ENCODE measurements around the gene KRTAP10-7.
"Not testable (repeated sequence)": the region's sequence is repeated elsewhere in the genome, so short reads cannot be mapped to it uniquely, and the experiment has no call there.

KRTAP10-7 gene

DNA sequence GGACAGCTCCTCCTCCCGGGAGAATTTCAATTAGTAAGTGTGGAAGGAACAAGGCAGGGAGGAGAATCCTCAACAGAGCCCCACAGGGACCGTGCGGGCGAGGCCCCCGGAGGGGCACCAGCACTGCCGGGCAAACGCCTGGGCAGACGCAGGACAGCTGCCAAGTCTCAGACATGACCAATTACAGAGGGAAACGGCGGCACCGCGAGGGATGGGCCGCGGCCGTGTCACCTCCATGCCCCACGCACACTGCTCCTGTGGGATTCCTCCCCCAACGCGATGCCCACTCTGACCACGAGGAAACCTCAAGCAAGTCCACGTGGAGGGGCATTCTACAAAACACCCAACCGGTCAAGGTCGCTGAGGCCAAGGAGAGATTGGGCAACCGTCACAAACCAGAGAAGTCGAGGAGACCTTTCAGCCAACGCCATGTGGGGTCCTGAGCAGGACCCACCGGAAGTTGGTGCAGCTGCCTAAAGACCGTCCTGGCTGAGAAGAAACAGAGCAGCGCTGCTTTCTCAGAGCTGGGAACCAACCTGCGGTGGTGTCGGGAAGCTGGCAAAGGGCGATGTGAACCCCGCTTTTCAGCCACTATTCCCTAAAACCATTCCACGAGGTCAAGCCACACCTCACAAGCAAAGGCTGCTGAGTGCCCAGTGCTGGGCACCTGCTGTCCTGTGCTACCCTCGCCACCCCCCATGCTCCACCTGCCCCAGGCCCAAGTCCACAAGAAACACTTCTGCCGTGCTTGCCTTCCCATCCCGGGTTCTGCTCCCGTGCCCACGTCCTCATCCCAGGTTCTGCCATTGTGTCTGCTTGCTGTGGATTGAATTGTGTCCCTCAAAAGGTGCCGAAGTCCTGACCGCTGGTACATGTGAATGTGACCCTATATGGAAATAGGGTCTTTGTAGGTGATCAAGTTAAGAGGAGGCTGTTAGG lies 28.3 kb upstream of the KRTAP10-7 start:
- no peak for DNase-seq

GRCh38 chr21:44572959-44573583 lies 27.3 kb upstream of the KRTAP10-7 start:
- peak; percentile 20 for DNase-seq

DNA sequence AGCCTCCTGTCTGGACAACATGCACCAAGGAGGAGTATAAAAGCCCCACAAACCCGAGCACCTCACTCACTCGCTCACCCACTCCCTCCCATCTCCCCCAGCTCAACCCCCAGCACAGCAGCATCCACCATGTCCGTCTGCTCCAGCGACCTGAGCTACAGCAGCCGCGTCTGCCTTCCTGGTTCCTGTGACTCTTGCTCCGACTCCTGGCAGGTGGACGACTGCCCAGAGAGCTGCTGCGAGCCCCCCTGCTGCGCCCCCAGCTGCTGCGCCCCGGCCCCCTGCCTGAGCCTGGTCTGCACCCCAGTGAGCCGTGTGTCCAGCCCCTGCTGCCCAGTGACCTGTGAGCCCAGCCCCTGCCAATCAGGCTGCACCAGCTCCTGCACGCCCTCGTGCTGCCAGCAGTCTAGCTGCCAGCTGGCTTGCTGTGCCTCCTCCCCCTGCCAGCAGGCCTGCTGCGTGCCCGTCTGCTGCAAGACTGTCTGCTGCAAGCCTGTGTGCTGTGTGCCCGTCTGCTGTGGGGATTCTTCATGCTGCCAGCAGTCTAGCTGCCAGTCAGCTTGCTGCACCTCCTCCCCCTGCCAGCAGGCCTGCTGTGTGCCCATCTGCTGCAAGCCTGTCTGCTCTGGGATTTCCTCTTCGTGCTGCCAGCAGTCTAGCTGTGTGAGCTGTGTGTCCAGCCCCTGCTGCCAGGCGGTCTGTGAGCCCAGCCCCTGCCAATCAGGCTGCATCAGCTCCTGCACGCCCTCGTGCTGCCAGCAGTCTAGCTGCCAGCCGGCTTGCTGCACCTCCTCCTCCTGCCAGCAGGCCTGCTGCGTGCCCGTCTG lies 26.6 kb upstream of the KRTAP10-7 start, which contains the start of gene KRTAP10-4:
Gene KRTAP10-4, plus strand, starts transcription at position 100 of the 827 bp plus-strand sequence. Its CDS starts 30 bp downstream, at position 130.
- not testable (repeated sequence) for DNase-seq

GRCh38 chr21:44574457-44575306 lies 25.7 kb upstream of the KRTAP10-7 start:
- DNase-seq, result no peak

GRCh38 chr21:44575307-44576024 lies 24.9 kb upstream of the KRTAP10-7 start:
- no peak for DNase-seq

DNA sequence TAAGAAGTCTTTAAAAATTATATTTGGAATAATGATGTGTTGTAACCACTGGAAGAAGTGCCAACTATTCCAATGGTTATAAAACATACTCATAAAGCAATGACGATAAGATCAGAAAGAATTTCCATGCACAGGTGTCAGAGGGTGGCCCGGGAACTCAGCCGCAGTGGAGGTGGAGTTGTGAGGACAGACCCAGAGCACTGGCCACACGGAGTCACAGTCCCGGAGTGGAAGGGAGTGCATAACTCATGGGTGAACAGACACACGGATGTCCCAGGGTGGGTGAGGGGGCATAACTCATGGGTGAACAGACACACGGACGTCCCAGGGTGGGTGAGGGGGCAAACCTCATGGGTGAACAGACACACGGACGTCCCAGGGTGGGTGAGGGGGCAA lies 24.4 kb upstream of the KRTAP10-7 start:
- no peak for DNase-seq

- no peak for DNase-seq
These were observed 21.9 kb upstream of the KRTAP10-7 start for GRCh38 chr21:44578371-44579055.

GRCh38 chr21:44579056-44579832 lies 21.2 kb upstream of the KRTAP10-7 start:
- DNase-seq, result no peak

DNA sequence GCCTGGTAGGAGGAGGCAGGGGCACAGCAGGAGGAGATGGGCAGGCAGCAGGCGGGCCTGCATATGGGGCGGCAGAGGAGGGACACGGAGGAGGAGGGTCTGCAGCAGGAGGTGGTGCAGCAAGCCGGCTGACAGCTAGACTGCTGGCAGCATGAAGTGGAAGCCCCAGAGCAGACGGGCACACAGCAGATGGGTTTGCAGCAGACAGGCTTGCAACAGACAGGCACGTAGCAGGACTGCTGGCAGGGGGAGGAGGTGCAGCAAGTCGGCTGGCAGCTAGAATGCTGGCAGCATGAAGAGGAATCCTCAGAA lies 20.6 kb upstream of the KRTAP10-7 start:
- no peak for DNase-seq

- not testable (repeated sequence) for DNase-seq
These were observed 20.1 kb upstream of the KRTAP10-7 start, which contains the start of gene KRTAP10-5 for GRCh38 chr21:44580231-44580821. Gene KRTAP10-5, minus strand, starts transcription at chr21:44580604. Its CDS starts 26 bp downstream, at chr21:44580578.

DNA sequence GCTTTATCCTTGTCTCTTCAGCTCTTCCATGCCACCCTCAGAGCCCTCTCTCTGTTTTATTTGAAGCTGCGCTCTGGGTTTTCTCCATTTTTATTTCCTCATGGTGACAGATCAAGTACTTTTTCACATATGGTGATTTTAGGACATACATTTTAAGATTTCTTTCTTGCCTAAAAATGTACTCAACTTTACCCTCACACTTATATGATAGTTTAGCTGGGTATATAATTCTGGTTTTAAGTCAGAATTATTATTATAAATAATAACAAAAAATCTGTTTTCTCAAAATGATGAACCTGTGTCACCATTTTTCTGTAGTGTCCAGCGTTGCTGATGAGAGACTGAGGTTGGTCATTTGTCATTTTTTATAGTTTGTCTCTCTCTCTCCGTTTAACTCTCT lies 19.2 kb upstream of the KRTAP10-7 start:
- DNase-seq, result no peak

DNA sequence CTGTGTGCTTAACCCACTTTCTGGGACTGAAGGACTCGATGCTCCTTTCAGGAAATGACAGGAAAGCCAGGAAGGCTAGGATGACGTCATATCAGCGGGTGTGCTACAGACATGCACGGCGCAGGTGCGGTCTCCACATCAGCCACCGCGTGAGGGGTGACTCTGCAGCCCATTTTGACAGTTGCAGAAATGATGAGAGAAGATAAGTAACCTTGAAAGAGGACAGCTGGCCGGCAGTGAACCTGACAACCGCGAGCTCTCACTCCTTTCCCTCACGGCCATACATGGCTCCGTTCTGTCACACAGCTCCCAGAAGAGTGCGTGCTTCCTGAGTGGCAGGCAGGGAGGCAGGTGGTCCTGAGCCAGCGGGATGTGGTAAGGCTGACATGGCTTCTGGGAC lies 18.3 kb upstream of the KRTAP10-7 start:
- no peak for DNase-seq

DNA sequence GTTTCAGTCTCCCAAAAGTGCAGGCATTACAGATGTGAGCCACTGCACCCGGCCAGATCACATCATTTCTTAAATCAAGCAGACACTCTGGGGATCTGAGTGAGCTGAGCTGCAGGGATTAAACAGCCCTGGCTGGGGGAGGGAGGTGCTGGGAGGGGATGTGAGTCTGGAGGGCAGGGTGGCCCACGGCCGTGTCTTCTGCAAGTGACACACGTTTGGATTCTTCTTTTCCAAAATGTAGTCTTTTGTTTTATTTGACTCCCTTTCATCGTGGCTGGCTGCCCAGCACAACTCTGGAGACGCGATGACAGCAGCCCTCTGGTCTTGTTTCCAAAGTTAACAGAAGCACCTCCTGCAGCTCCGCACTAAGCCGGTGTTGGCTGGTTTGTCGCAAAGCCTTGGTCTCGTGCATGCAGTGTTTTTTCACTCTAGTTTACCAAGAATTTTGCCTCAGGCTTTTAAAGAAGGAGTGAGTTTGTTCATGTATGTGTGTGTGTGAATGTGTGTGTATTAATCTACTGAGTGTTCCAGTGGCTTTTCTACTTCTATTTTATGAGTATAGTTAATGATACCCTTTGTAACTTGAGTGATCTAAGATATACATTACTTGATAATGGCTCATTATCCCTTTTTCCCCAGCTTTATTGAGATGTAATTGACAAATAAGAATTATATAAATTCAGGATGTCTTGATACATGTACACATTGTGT lies 17.2 kb upstream of the KRTAP10-7 start:
- DNase-seq, result no peak

GRCh38 chr21:44583800-44584147 lies 16.6 kb upstream of the KRTAP10-7 start:
- no peak for DNase-seq

- no peak for DNase-seq
These were observed 14.5 kb upstream of the KRTAP10-7 start for GRCh38 chr21:44585892-44586291.

GRCh38 chr21:44589094-44589493 lies 11.3 kb upstream of the KRTAP10-7 start:
- DNase-seq, result no peak

DNA sequence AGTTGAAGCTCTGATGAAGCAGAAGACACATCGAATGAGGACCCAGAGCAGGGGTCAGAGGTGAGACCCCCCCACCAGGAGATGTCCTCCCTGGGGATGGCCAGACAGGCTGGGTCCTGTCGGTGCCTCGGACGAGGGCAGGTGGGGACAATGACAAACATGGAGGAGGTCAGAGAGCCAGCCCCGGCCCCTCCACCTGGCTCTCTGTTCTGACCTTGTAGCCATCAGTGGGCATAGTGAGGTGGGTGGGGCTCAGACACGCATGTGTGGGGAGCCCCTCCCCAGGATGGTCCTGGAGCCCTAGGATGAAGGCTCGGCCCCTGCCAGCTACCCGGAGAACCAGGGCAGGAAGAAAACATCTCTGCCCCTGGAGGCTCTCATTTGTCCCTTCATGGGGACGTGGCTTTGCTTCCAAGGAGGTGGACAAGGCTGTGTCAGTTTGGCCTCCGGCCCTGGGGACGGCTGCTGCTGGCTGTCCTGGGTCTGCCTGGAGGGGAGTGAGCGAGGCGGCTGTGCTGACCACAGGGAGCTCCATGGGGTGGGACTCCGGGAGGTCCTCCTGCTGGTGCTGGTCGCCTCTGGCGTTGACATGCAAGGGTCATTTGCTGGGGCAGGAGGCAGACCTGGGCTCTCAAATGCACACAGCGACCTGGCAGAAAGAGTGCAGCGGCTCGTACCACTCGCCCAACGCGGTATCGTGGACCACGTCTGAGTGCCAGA lies 10.7 kb upstream of the KRTAP10-7 start:
- no peak for DNase-seq

DNA sequence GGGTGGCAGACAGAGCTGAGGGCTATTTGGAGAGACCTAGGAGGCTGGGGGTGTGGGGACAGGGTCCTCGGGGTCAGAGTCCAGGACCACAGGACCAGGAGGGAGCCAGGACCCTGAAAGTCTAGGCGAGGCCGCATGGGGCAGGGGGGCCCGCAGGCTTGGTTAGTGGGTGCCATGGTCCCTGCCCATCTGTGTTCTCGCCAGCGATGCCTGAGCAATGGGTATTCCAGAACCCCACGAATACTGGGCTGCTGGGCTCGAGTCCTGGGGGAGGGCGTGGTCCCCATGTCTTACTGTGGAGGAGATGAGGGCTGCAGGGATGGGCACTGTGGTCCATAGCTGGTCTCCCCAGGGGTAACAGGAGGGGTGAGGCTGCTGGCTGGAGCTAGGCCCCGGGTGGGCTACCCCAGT lies 10.1 kb upstream of the KRTAP10-7 start:
- no peak for DNase-seq
